NCI-H748 (cell line): ENCODE measurements around the gene KDM7A.
"Not testable (repeated sequence)": the region's sequence is repeated elsewhere in the genome, so short reads cannot be mapped to it uniquely, and the experiment has no call there.

Source experiments
- DNase-seq: peaks from one replicate; lab custom pipeline; 2025; ENCODE audit not compliant: unreplicated experiment; lab: John Stamatoyannopoulos, UW

Gene KDM7A

GRCh38 chr7:140176811-140177702 is at the start of gene KDM7A:
Gene KDM7A (minus strand): TSS chr7:140176983. CDS start chr7:140176937, 46 bp downstream.
- peak; percentile 95 for DNase-seq

GRCh38 chr7:140225562-140226249 is 48.9 kb upstream of the KDM7A start:
- DNase-seq, result no peak

- no peak for DNase-seq
These were observed 46.9 kb upstream of the KDM7A start for GRCh38 chr7:140223515-140224221.

GRCh38 chr7:140222814-140223213 is 46.0 kb upstream of the KDM7A start:
- no peak for DNase-seq

- DNase-seq, result no peak
These were observed 43.1 kb upstream of the KDM7A start for GRCh38 chr7:140219672-140220524.

GRCh38 chr7:140218656-140219055 is 41.9 kb upstream of the KDM7A start:
- no peak for DNase-seq

GRCh38 chr7:140217750-140218501 is 41.1 kb upstream of the KDM7A start:
- no peak for DNase-seq

- DNase-seq, result no peak
These were observed 38.5 kb upstream of the KDM7A start for GRCh38 chr7:140215281-140215680.

GRCh38 chr7:140214075-140214684 is 37.4 kb upstream of the KDM7A start:
- peak; percentile 64 for DNase-seq

GRCh38 chr7:140213684-140214074 is 36.9 kb upstream of the KDM7A start:
- no peak for DNase-seq

GRCh38 chr7:140212100-140212881 is 35.5 kb upstream of the KDM7A start:
- DNase-seq, result no peak

GRCh38 chr7:140211698-140212097 is 34.9 kb upstream of the KDM7A start:
- no peak for DNase-seq

GRCh38 chr7:140209866-140210609 is 33.3 kb upstream of the KDM7A start:
- DNase-seq, result no peak

- DNase-seq, result no peak
These were observed 30.0 kb upstream of the KDM7A start for GRCh38 chr7:140206616-140207389.

- DNase-seq, result no peak
These were observed 28.8 kb upstream of the KDM7A start for GRCh38 chr7:140205600-140205999.

- DNase-seq, result no peak
These were observed 26.8 kb upstream of the KDM7A start for GRCh38 chr7:140203556-140203955.

GRCh38 chr7:140202942-140203341 is 26.2 kb upstream of the KDM7A start:
- not testable (repeated sequence) for DNase-seq
